IMR-90 (cell line): ENCODE data around the gene CALHM1. TPM values are rescaled to one million over a fixed set of nuclear protein-coding genes. Genes with fewer than 3 reads are reported as not detected.

ENCODE experiments used
- ATAC-seq: fragments of 200-7000 bp; cut with Tn5 transposase; 2 replicates; pipeline ENCODE4 v1.9.1; 2020; ENCODE audit warnings: low read depth, mild to moderate bottlenecking, moderate library complexity
- BruUV-seq: library from RNA; stranded (reverse); fragments of 400-500 nt; replicated peaks from 2 replicates; lab custom pipeline; 2021; lab: Mats Ljungman, UMichigan
- CTCF ChIA-PET: fragments of 300-600 bp; formaldehyde crosslinking; extraction: SDS; loops from one replicate; lab custom pipeline; 2021; ENCODE audit warnings: antibody characterized with exemption; lab: Yijun Ruan, JAX
- POLR2A ChIA-PET: fragments of 300-600 bp; sonication (Branson Sonifier 250); formaldehyde crosslinking; loops from one replicate; lab custom pipeline; 2022; ENCODE audit warnings: antibody characterized with exemption; ENCODE audit not compliant: unreplicated experiment; lab: Charles Lee
- DNase-seq: peaks from one replicate; pipeline ENCODE4 v3.0.0; 2013
- H2AFZ ChIP-seq: replicated peaks from 2 replicates; pipeline ENCODE3; 2013; ENCODE audit warnings: low read length, mild to moderate bottlenecking; ENCODE audit not compliant: poor library complexity
- H2AK5ac ChIP-seq: 2 replicates; pipeline ENCODE4 v1.6.1; 2013; ENCODE audit warnings: low read depth, low read length, inconsistent platforms
- H2AK9ac ChIP-seq: replicated peaks from 2 replicates; pipeline ENCODE3; 2013; ENCODE audit warnings: mild to moderate bottlenecking, low read depth, low read length, moderate library complexity; ENCODE audit not compliant: poor library complexity
- H2BK120ac ChIP-seq: 2 replicates; pipeline ENCODE4 v1.6.1; 2013; ENCODE audit warnings: low read depth, low read length, inconsistent platforms
- H2BK15ac ChIP-seq: 3 replicates; pipeline ENCODE4 v1.6.1; 2013; ENCODE audit warnings: low read depth, low read length, inconsistent platforms
- H2BK20ac ChIP-seq: 2 replicates; pipeline ENCODE4 v1.6.1; 2013; ENCODE audit warnings: low read depth, mild to moderate bottlenecking, inconsistent platforms, low read length, moderate library complexity
- H2BK5ac ChIP-seq: 2 replicates; pipeline ENCODE4 v1.6.1; 2013; ENCODE audit warnings: mild to moderate bottlenecking, low read depth, low read length, inconsistent platforms; ENCODE audit not compliant: poor library complexity, severe bottlenecking
- H3K14ac ChIP-seq: replicated peaks from 2 replicates; pipeline ENCODE4 v1.6.1; 2013; ENCODE audit warnings: low read depth, low read length, inconsistent platforms
- H3K18ac ChIP-seq: 2 replicates; pipeline ENCODE4 v1.6.1; 2013; ENCODE audit warnings: low read depth, low read length, control low read depth
- H3K23ac ChIP-seq: 2 replicates; pipeline ENCODE4 v1.6.1; 2013; ENCODE audit warnings: low read depth, low read length, inconsistent platforms
- H3K27ac ChIP-seq: 2 replicates; pipeline ENCODE4 v1.5.1; 2013; ENCODE audit warnings: mild to moderate bottlenecking, control low read depth, low read length; ENCODE audit not compliant: insufficient read depth
- H3K27me3 ChIP-seq: 2 replicates; pipeline ENCODE4 v1.6.1; 2013; ENCODE audit warnings: low read length; ENCODE audit not compliant: control insufficient read depth, insufficient read depth
- H3K36me3 ChIP-seq: 2 replicates; pipeline ENCODE4 v1.6.1; 2013; ENCODE audit warnings: low read length, mixed read lengths; ENCODE audit not compliant: control insufficient read depth, insufficient read depth
- H3K4ac ChIP-seq: 2 replicates; pipeline ENCODE4 v1.6.1; 2013; ENCODE audit warnings: low read depth, low read length, inconsistent platforms
- H3K4me1 ChIP-seq: 2 replicates; pipeline ENCODE4 v1.6.1; 2013; ENCODE audit warnings: low read length, mixed read lengths; ENCODE audit not compliant: control insufficient read depth, insufficient read depth
- H3K4me2 ChIP-seq: 2 replicates; pipeline ENCODE4 v1.6.1; 2013; ENCODE audit warnings: low read depth, mild to moderate bottlenecking, control low read depth, low read length, moderate library complexity
- H3K4me3 ChIP-seq: 2 replicates; pipeline ENCODE4 v1.5.1; 2013; ENCODE audit warnings: low read depth, mild to moderate bottlenecking, control low read depth, low read length, moderate library complexity; ENCODE audit not compliant: insufficient read depth
- H3K56ac ChIP-seq: 2 replicates; pipeline ENCODE4 v1.6.1; 2013; ENCODE audit warnings: low read length, inconsistent platforms; ENCODE audit not compliant: insufficient read depth; ENCODE audit errors: extremely low read depth
- H3K79me1 ChIP-seq, 2 experiments: 2 replicates each; pipeline ENCODE4 v1.6.1; 2013; ENCODE audit warnings: low read length in 2 of 2, inconsistent platforms in 1 of 2, low read depth in 1 of 2
- H3K9ac ChIP-seq: 2 replicates; pipeline ENCODE4 v1.6.1; 2013; ENCODE audit warnings: low read depth, low read length, control low read depth
- H3K9me1 ChIP-seq: 2 replicates; pipeline ENCODE4 v1.6.1; 2013; ENCODE audit warnings: low read length, inconsistent platforms; ENCODE audit not compliant: insufficient read depth
- H3K9me3 ChIP-seq: 2 replicates; pipeline ENCODE4 v1.6.1; 2013; ENCODE audit warnings: low read length; ENCODE audit not compliant: control insufficient read depth, insufficient read depth
- H4K20me1 ChIP-seq: 2 replicates; pipeline ENCODE4 v1.6.1; 2013; ENCODE audit warnings: low read length, inconsistent platforms; ENCODE audit not compliant: insufficient read depth
- H4K5ac ChIP-seq: 2 replicates; pipeline ENCODE4 v1.6.1; 2013; ENCODE audit warnings: mild to moderate bottlenecking, low read depth, low read length, control low read depth
- H4K8ac ChIP-seq, 2 experiments: 2 replicates each; pipeline ENCODE4 v1.6.1; 2013; ENCODE audit warnings: low read depth in 2 of 2, low read length in 2 of 2, control low read depth in 1 of 2, inconsistent platforms in 1 of 2
- H4K91ac ChIP-seq: 2 replicates; pipeline ENCODE4 v1.6.1; 2013; ENCODE audit warnings: low read depth, low read length, inconsistent platforms; ENCODE audit not compliant: insufficient read depth
- BHLHE40 ChIP-seq: fragments of 150-350 bp; IDR thresholded peaks from 2 replicates; pipeline ENCODE4 v1.6.1; 2016; ENCODE audit warnings: mild to moderate bottlenecking, low read depth, low read length
- CEBPB ChIP-seq: IDR thresholded peaks from 2 replicates; pipeline ENCODE4 v1.6.1; 2012; ENCODE audit warnings: low read depth, low read length, improper control_type of control experiment
- CHD1 ChIP-seq: IDR thresholded peaks from 2 replicates; pipeline ENCODE4 v1.6.1; 2012; ENCODE audit warnings: low read depth, low read length, improper control_type of control experiment
- FOS ChIP-seq: fragments of 150-350 bp; IDR thresholded peaks from 2 replicates; pipeline ENCODE4 v1.6.1; 2016; ENCODE audit warnings: low read depth, low read length
- MAFK ChIP-seq: IDR thresholded peaks from 2 replicates; pipeline ENCODE4 v1.6.1; 2012; ENCODE audit warnings: low read depth, low read length, improper control_type of control experiment
- MAZ ChIP-seq: IDR thresholded peaks from 2 replicates; pipeline ENCODE4 v1.6.1; 2012; ENCODE audit warnings: low read depth, mild to moderate bottlenecking, low read length, improper control_type of control experiment, moderate library complexity, borderline replicate concordance
- MXI1 ChIP-seq: IDR thresholded peaks from 2 replicates; pipeline ENCODE4 v1.6.1; 2012; ENCODE audit warnings: low read depth, mild to moderate bottlenecking, low read length, moderate library complexity, borderline replicate concordance
- POLR2A ChIP-seq: IDR thresholded peaks from 2 replicates; pipeline ENCODE4 v1.6.1; 2012; ENCODE audit warnings: mild to moderate bottlenecking, low read depth, low read length
- RAD21 ChIP-seq: IDR thresholded peaks from 2 replicates; pipeline ENCODE4 v1.6.1; 2012; ENCODE audit warnings: low read length, improper control_type of control experiment
- RCOR1 ChIP-seq: IDR thresholded peaks from 2 replicates; pipeline ENCODE4 v1.6.1; 2012; ENCODE audit warnings: mild to moderate bottlenecking, low read length, improper control_type of control experiment; ENCODE audit not compliant: insufficient replicate concordance
- RFX5 ChIP-seq: IDR thresholded peaks from 2 replicates; pipeline ENCODE4 v1.8.0; 2012; ENCODE audit warnings: low read depth, mild to moderate bottlenecking, low read length, moderate library complexity
- SMC3 ChIP-seq: fragments of 150-350 bp; IDR thresholded peaks from 2 replicates; pipeline ENCODE4 v1.6.1; 2016; ENCODE audit warnings: low read depth, mild to moderate bottlenecking, antibody characterized with exemption, low read length, moderate library complexity
- WGBS, 2 experiments: methylation state at CpG; one replicate each; pipeline versions ENCODE4 v1.1.5 to v1.1.7; 2013; ENCODE audit warnings: missing lambda C conversion rate in 2 of 2; ENCODE audit not compliant: insufficient read length in 1 of 2; ENCODE audit errors: extremely low coverage in 2 of 2; 5-methylcytosine and 5-hydroxymethylcytosine counted together
- dilution Hi-C: fragments of 300-500 bp; cut with HindIII; formaldehyde crosslinking; loops from one replicate; pipeline ENCODE4 v1.14.3; 2018; ENCODE audit warnings: low sequenced_read_pairs; ENCODE audit not compliant: unreplicated experiment
- in situ Hi-C: fragments of 300-500 bp; cut with MboI; formaldehyde crosslinking; loops from 3 replicates; pipeline ENCODE4 v1.14.3; 2019; ENCODE audit warnings: low sequenced_read_pairs, inconsistent platforms, mixed read lengths
- intact Hi-C: fragments of 100-400 bp; cut with micrococcal nuclease; formaldehyde crosslinking; loops from 2 replicates; pipeline ENCODE4 v1.10.0; 2022
- polyA plus RNA-seq, 3 experiments: library from polyadenylated mRNA; depleted of rRNA; stranded (reverse); fragments of >200 nt; gene quantifications; 2 replicates each; pipeline ENCODE4 v1.2.3, GENCODE V29; 2012; ENCODE audit warnings: low replicate concordance in 1 of 3
- total RNA-seq: library from RNA; depleted of rRNA; stranded (reverse); fragments of >200 nt; gene quantifications from 2 replicates; pipeline ENCODE4 v1.2.3, GENCODE V29; 2012
- TF ChIP-seq, protein P1 (sequence below): fragments of 150-350 bp; IDR thresholded peaks from 2 replicates; pipeline ENCODE4 v1.6.1; 2017; ENCODE audit warnings: mild to moderate bottlenecking, antibody characterized with exemption, low read length, low read depth
- TF ChIP-seq, protein P2 (sequence below): fragments of 150-350 bp; IDR thresholded peaks from 2 replicates; pipeline ENCODE4 v1.6.1; 2016; ENCODE audit warnings: low read depth, mild to moderate bottlenecking, low read length, moderate library complexity, borderline replicate concordance
- TF ChIP-seq, protein P3 (sequence below): conservative IDR thresholded peaks from 2 replicates; pipeline ENCODE4 v1.5.1; 2012; ENCODE audit warnings: mild to moderate bottlenecking, low read depth, low read length, improper control_type of control experiment

Gene CALHM1
- total and polyA plus RNA-seq, 2 of the 4 experiments (the other 2 are of a cell fraction) = not detected

DNA sequence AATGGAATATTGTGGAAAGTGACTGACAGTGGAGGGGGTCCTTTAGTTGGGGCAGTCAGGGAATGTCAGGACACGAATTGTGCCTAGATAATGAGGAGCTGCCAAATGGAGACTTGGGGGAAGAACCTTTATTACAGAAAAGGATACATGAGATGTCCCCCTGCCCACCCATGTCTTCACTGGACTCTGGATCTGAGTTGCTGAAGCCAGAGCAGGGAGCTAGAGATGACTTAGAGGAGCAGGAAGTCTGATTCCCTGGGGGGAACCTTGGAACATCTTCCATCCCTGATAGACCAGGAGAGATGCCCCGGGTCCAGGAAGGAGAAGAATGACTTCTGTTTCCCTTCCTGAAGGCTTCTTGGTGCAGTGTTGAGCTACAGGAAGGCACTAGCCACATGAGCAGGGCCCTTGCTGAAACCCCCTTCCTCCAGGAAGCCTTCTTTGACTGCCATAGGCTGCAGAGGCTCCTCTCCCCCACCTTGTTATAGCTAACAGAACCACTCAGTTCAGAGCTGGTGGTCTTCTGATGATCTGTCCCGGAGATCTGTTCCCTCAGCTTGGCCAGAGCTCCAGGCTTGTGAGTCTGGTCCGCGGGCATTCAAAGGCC is 34.1 kb upstream of the CALHM1 start:
- in situ Hi-C loops = loop anchor here (10.0 kb wide), 1 partner anchor 192 kb away; no protein-coding TSS in a partner anchor
- no peak overlapping the region for H3K56ac ChIP-seq
- no peak overlapping the region for H3K18ac ChIP-seq
- no peak overlapping the region; the same call in 2 of the 3 replicates for H2BK15ac ChIP-seq
- no peak overlapping the region for H4K5ac ChIP-seq
- no peak overlapping the region for H2BK20ac ChIP-seq
- H2AK9ac ChIP-seq = no peak overlapping the region
- H3K27me3 ChIP-seq = peaks cover 61% of the 10 kb centered on the region
- no peaks in the 10 kb centered on the region for H3K79me1 ChIP-seq
- no peak overlapping the region for H3K4me3 ChIP-seq
- H3K4me1 ChIP-seq = peaks cover 19% of the 10 kb centered on the region
- no peak overlapping the region for H2BK5ac ChIP-seq
- no peaks in the 10 kb centered on the region for H3K36me3 ChIP-seq
- H2BK120ac ChIP-seq = 0 out of 2 replicates have a peak overlapping the region, but pooled peaks have one; percentile 3
- no peaks in the 10 kb centered on the region for H3K9me3 ChIP-seq
- no TSS peak for BruUV-seq
- no peak overlapping the region for H4K8ac ChIP-seq
- H2AFZ ChIP-seq = peak overlapping the region; percentile 9
- no peak overlapping the region for H2AK5ac ChIP-seq
- H3K27ac ChIP-seq = no peak overlapping the region
- peaks cover 16% of the 10 kb centered on the region; the same call in 1 of the 2 replicates for H4K20me1 ChIP-seq
- DNase-seq (no peak), ATAC-seq (no peak)
- ChIA-PET CTCF (no interaction called here), POLR2A (interaction anchor here (0.7 kb wide), 1 partner anchor 504 kb away, joined by 4 read pairs; no protein-coding TSS in a partner anchor)
- no peak overlapping the region for H4K91ac ChIP-seq
- H3K4me2 ChIP-seq = no peak overlapping the region
- intact Hi-C loops = no loop called here
- 0 out of 2 replicates have a peak overlapping the region, but pooled peaks have one; percentile 1 for H3K23ac ChIP-seq
- no peak overlapping the region for H3K9ac ChIP-seq
- peak overlapping the region; percentile 25; the same call in 1 of the 2 replicates for H3K14ac ChIP-seq
- dilution Hi-C loops = no loop called here
- 66% methylated on average over 4 of the region's 5 CpGs; no CpG with 5 or more reads in 1 of the 2 experiments for WGBS, 2 experiments
- H3K4ac ChIP-seq = peak overlapping the region; percentile 18
- H3K9me1 ChIP-seq = peaks cover 9% of the 10 kb centered on the region; the same call in 1 of the 2 replicates
- TF ChIP-seq FOS = no peak
- TF ChIP-seq MXI1 = no peak
- TF ChIP-seq RFX5 = no peak
- TF ChIP-seq BHLHE40 = no peak
- no peak for TF ChIP-seq SMC3
- TF ChIP-seq MAZ = no peak
- TF ChIP-seq, protein P1, sequence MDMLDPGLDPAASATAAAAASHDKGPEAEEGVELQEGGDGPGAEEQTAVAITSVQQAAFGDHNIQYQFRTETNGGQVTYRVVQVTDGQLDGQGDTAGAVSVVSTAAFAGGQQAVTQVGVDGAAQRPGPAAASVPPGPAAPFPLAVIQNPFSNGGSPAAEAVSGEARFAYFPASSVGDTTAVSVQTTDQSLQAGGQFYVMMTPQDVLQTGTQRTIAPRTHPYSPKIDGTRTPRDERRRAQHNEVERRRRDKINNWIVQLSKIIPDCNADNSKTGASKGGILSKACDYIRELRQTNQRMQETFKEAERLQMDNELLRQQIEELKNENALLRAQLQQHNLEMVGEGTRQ = no peak
- no peak for TF ChIP-seq MAFK
- TF ChIP-seq RCOR1 = no peak
- TF ChIP-seq, protein P2, sequence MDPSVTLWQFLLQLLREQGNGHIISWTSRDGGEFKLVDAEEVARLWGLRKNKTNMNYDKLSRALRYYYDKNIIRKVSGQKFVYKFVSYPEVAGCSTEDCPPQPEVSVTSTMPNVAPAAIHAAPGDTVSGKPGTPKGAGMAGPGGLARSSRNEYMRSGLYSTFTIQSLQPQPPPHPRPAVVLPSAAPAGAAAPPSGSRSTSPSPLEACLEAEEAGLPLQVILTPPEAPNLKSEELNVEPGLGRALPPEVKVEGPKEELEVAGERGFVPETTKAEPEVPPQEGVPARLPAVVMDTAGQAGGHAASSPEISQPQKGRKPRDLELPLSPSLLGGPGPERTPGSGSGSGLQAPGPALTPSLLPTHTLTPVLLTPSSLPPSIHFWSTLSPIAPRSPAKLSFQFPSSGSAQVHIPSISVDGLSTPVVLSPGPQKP = no peak
- TF ChIP-seq CHD1 = no peak
- no peak for TF ChIP-seq CEBPB
- no peak for TF ChIP-seq POLR2A
- TF ChIP-seq, protein P3, sequence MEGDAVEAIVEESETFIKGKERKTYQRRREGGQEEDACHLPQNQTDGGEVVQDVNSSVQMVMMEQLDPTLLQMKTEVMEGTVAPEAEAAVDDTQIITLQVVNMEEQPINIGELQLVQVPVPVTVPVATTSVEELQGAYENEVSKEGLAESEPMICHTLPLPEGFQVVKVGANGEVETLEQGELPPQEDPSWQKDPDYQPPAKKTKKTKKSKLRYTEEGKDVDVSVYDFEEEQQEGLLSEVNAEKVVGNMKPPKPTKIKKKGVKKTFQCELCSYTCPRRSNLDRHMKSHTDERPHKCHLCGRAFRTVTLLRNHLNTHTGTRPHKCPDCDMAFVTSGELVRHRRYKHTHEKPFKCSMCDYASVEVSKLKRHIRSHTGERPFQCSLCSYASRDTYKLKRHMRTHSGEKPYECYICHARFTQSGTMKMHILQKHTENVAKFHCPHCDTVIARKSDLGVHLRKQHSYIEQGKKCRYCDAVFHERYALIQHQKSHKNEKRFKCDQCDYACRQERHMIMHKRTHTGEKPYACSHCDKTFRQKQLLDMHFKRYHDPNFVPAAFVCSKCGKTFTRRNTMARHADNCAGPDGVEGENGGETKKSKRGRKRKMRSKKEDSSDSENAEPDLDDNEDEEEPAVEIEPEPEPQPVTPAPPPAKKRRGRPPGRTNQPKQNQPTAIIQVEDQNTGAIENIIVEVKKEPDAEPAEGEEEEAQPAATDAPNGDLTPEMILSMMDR = no peak
- no peak for TF ChIP-seq RAD21
